Ascending aorta (tissue), 2 donors: ENCODE data around the gene SPINDOC. TPM values are rescaled to one million over a fixed set of nuclear protein-coding genes. Genes with fewer than 3 reads are reported as not detected.

Experiments
- DNase-seq, 2 donors: peaks; one replicate each; pipeline ENCODE4 v3.0.0-alpha.2; 2019; ENCODE audit warnings: low spot score in 2 of 2
- H3K27ac ChIP-seq, 2 donors: fragments of 200-600 bp; sonication (generic); one replicate each; pipeline ENCODE4 v1.5.1; 2016 to 2017; ENCODE audit warnings: mild to moderate bottlenecking in 1 of 2
- H3K27me3 ChIP-seq: fragments of 200-600 bp; sonication (generic); one replicate; pipeline ENCODE4 v1.5.1; 2017
- H3K36me3 ChIP-seq, 2 donors: fragments of 200-600 bp; sonication (generic); one replicate each; pipeline ENCODE4 v1.5.1; 2016
- H3K4me1 ChIP-seq, 2 donors: fragments of 200-600 bp; sonication (generic); one replicate each; pipeline ENCODE4 v1.5.1; 2016 to 2017; ENCODE audit warnings: mild to moderate bottlenecking in 1 of 2
- H3K4me3 ChIP-seq, 2 donors: fragments of 200-600 bp; sonication (generic); one replicate each; pipeline ENCODE4 v1.5.1; 2016 to 2017; ENCODE audit warnings: mild to moderate bottlenecking in 1 of 2
- H3K9me3 ChIP-seq, 2 donors: fragments of 200-600 bp; sonication (generic); one replicate each; pipeline ENCODE4 v1.5.1; 2016
- intact Hi-C: fragments of 100-400 bp; cut with DNase I; formaldehyde crosslinking; loops from one replicate; pipeline ENCODE4 v1.15.1; 2023
- total RNA-seq: library from RNA; depleted of rRNA; stranded (reverse); fragments of >200 nt; gene quantifications from one replicate; pipeline ENCODE4 v1.1.0, GENCODE V29; 2016
- TF ChIP-seq, protein P1 (sequence below), 3 experiments: fragments of 200-600 bp in 2 of 3; fragments of 450-650 bp in 1 of 3; sonication (generic) in 2 of 3; IDR thresholded peaks; one replicate each; pipeline ENCODE4 v1.5.1; 2016 to 2019; ENCODE audit warnings: antibody characterized with exemption in 3 of 3, mild to moderate bottlenecking in 1 of 3, moderate library complexity in 1 of 3

The SPINDOC gene
- total RNA-seq, 1 donor from 2014 or later: 5.0 TPM

DNA sequence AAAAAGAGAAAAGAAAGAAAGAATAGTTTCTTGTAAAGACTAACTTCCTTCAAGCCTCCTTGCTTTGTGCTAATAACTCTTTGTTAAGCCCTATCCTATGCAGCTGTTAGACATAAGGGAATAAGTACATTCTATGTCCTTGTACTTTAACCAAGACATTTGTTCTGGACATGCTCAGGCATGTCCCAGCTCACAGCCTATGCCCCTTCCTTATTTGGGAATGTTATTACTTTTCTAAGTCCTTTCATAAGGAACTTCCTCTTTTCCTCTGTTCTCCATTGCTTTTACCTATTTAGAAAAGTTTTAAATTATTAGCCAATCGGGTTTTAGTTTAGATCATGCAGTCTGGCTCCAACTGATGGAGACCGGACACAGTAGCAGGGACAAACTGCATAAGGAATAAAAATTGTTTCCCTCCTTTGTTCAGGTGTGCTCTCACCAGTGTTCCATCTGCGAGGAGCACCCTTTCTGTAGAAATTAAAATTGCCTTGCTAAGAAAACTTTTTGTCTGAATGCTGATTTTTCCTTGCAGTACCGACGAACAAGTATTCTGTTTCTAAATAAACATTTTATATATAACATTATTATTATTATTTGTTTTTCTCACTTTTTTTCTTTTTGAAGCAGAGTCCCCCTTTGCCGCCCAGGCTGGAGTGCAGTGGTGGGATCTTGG lies 21.6 kb upstream of the SPINDOC start:
- H3K4me3 ChIP-seq: no peak overlapping the region
- H3K4me1 ChIP-seq: no peaks in the 10 kb centered on the region
- H3K9me3 ChIP-seq: peaks cover 14 to 15% of the 10 kb centered on the region in 2 donors
- no peaks in the 10 kb centered on the region for H3K36me3 ChIP-seq
- no peak overlapping the region for H3K27ac ChIP-seq
- H3K27me3 ChIP-seq: no peaks in the 10 kb centered on the region
- no peak for DNase-seq
- intact Hi-C loops: no loop called here
- TF ChIP-seq, protein P1, sequence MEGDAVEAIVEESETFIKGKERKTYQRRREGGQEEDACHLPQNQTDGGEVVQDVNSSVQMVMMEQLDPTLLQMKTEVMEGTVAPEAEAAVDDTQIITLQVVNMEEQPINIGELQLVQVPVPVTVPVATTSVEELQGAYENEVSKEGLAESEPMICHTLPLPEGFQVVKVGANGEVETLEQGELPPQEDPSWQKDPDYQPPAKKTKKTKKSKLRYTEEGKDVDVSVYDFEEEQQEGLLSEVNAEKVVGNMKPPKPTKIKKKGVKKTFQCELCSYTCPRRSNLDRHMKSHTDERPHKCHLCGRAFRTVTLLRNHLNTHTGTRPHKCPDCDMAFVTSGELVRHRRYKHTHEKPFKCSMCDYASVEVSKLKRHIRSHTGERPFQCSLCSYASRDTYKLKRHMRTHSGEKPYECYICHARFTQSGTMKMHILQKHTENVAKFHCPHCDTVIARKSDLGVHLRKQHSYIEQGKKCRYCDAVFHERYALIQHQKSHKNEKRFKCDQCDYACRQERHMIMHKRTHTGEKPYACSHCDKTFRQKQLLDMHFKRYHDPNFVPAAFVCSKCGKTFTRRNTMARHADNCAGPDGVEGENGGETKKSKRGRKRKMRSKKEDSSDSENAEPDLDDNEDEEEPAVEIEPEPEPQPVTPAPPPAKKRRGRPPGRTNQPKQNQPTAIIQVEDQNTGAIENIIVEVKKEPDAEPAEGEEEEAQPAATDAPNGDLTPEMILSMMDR (IDR thresholded peaks at IDR 0.05): no peak

- no peak for DNase-seq
- TF ChIP-seq, protein P1 (IDR thresholded peaks at IDR 0.05): no peak
- H3K36me3 ChIP-seq: no peaks in the 10 kb centered on the region
- no peaks in the 10 kb centered on the region for H3K27me3 ChIP-seq
- H3K9me3 ChIP-seq: peaks cover 14 to 15% of the 10 kb centered on the region in 2 donors
- intact Hi-C loops: no loop called here
- H3K4me1 ChIP-seq: no peaks in the 10 kb centered on the region
- H3K4me3 ChIP-seq: no peak overlapping the region
- no peak overlapping the region for H3K27ac ChIP-seq
Measured at GRCh38 chr11:63793161-63793560, 20.1 kb upstream of the SPINDOC start.

- H3K27me3 ChIP-seq: no peaks in the 10 kb centered on the region
- no peak for DNase-seq
- H3K4me1 ChIP-seq: no peaks in the 10 kb centered on the region
- H3K36me3 ChIP-seq: no peaks in the 10 kb centered on the region
- no peak overlapping the region for H3K27ac ChIP-seq
- intact Hi-C loops: no loop called here
- TF ChIP-seq, protein P1 (IDR thresholded peaks at IDR 0.05): no peak
- H3K4me3 ChIP-seq: no peak overlapping the region
- peaks cover 14 to 15% of the 10 kb centered on the region in 2 donors for H3K9me3 ChIP-seq
Measured at GRCh38 chr11:63795066-63795465, 18.2 kb upstream of the SPINDOC start.

- TF ChIP-seq, protein P1 (IDR thresholded peaks at IDR 0.05): no peak
- H3K4me1 ChIP-seq: no peaks in the 10 kb centered on the region
- no peak for DNase-seq
- no peak overlapping the region for H3K27ac ChIP-seq
- intact Hi-C loops: no loop called here
- H3K27me3 ChIP-seq: no peaks in the 10 kb centered on the region
- H3K36me3 ChIP-seq: no peaks in the 10 kb centered on the region
- no peak overlapping the region for H3K4me3 ChIP-seq
- H3K9me3 ChIP-seq: no peaks in the 10 kb centered on the region
Measured at GRCh38 chr11:63800921-63801320, 12.3 kb upstream of the SPINDOC start.

- DNase-seq: no peak
- H3K27me3 ChIP-seq: no peaks in the 10 kb centered on the region
- H3K9me3 ChIP-seq: no peaks in the 10 kb centered on the region
- H3K4me1 ChIP-seq: no peaks in the 10 kb centered on the region
- H3K36me3 ChIP-seq: no peaks in the 10 kb centered on the region
- H3K4me3 ChIP-seq: no peak overlapping the region
- no peak overlapping the region for H3K27ac ChIP-seq
- intact Hi-C loops: no loop called here
- TF ChIP-seq, protein P1 (IDR thresholded peaks at IDR 0.05): no peak
Measured at GRCh38 chr11:63802637-63803414, 10.4 kb upstream of the SPINDOC start.
